HG03095 (cell line): ENCODE results near the gene CNOT4.
"Not testable (repeated sequence)": the region's sequence is repeated elsewhere in the genome, so short reads cannot be mapped to it uniquely, and the experiment has no call there.

Experiments
- ATAC-seq: cut with Tn5 transposase; IDR thresholded peaks from one replicate; pipeline ENCODE4 v1.9.1; 2021; ENCODE audit warnings: moderate library complexity; ENCODE audit not compliant: unreplicated experiment

CNOT4 gene

GRCh38 chr7:135517060-135517459, 7.2 kb upstream of the CNOT4 start:
- no peak for ATAC-seq

GRCh38 chr7:135514856-135515255, 5.0 kb upstream of the CNOT4 start:
- ATAC-seq, result no peak

- ATAC-seq, result peak; percentile 34
These were observed 2.4 kb upstream of the CNOT4 start for GRCh38 chr7:135512135-135512887.

- no peak for ATAC-seq
These were observed 786 bp upstream of the CNOT4 start for GRCh38 chr7:135510592-135511183.

- no peak for ATAC-seq
These were observed 388 bp downstream of the CNOT4 start for GRCh38 chr7:135509589-135509838.

GRCh38 chr7:135508883-135509588, 866 bp downstream of the CNOT4 start:
- ATAC-seq, result no peak

- ATAC-seq, result no peak
These were observed 8.5 kb downstream of the CNOT4 start for GRCh38 chr7:135501402-135501801.

- ATAC-seq, result no peak
These were observed 10.1 kb downstream of the CNOT4 start for GRCh38 chr7:135499818-135500217.

- not testable (repeated sequence) for ATAC-seq
These were observed 12.7 kb downstream of the CNOT4 start for GRCh38 chr7:135497161-135497560.

GRCh38 chr7:135493362-135493761, 16.5 kb downstream of the CNOT4 start:
- no peak for ATAC-seq

GRCh38 chr7:135492151-135492550, 17.8 kb downstream of the CNOT4 start:
- ATAC-seq, result no peak

GRCh38 chr7:135490783-135491182, 19.1 kb downstream of the CNOT4 start:
- no peak for ATAC-seq

- ATAC-seq, result no peak
These were observed 20.1 kb downstream of the CNOT4 start for GRCh38 chr7:135489791-135490190.

- ATAC-seq, result no peak
These were observed 23.5 kb downstream of the CNOT4 start for GRCh38 chr7:135486261-135486920.

GRCh38 chr7:135481598-135481979, 28.3 kb downstream of the CNOT4 start:
- no peak for ATAC-seq

GRCh38 chr7:135480966-135481597, 28.8 kb downstream of the CNOT4 start:
- ATAC-seq, result no peak

GRCh38 chr7:135475521-135475920, 34.4 kb downstream of the CNOT4 start:
- ATAC-seq, result no peak

- ATAC-seq, result not testable (repeated sequence)
These were observed 40.2 kb downstream of the CNOT4 start for GRCh38 chr7:135469705-135470104.

GRCh38 chr7:135467207-135467711, 42.6 kb downstream of the CNOT4 start:
- no peak for ATAC-seq

GRCh38 chr7:135466442-135467206, 43.3 kb downstream of the CNOT4 start:
- no peak for ATAC-seq
